ENCODE measurements around the gene GPR158.

Gene GPR158

DNA sequence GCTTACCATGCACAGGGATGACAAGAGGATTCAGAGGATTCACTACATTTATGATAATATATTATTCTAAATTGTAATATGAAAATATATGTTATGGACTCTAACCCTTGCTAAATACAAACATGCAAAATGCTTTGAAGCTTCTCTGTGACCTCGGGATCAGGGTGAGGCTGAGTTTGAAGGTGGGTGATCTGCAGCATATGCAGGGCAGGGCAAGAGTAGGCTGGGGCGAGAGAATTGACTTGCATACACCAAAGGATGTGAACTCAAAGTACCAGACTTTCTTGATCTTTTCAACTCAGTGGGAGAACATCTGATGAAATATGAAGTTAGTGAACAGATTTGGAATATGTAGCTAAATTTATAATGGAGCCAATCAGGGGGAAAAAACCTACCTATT, 57.0 kb downstream of the GPR158 start:
- Histone ChIP-seq H3K9me3 (ENCODE audit: insufficient read depth, low read length) (no peaks in the 10 kb centered on the region), H3F3A (ENCODE audit: insufficient read depth) (no peaks in the 10 kb centered on the region), H3K9ac (ENCODE audit: low read length) (no peak overlapping the region), H3K79me2 (ENCODE audit: insufficient read depth, low read length) (no peaks in the 10 kb centered on the region), H3K27ac (ENCODE audit: low read depth, low read length) (no peak overlapping the region), H3K4me2 (ENCODE audit: low read depth, low read length, poor library complexity, severe bottlenecking) (no peak overlapping the region), H3K27me3 (ENCODE audit: low read length) (no peaks in the 10 kb centered on the region), H3K9me2 (replicated peaks; ENCODE audit: insufficient read depth, low read length) (no peaks in the 10 kb centered on the region), H2AFZ (ENCODE audit: low read depth, low read length, severe bottlenecking) (no peak overlapping the region), H3K36me3 (ENCODE audit: low read length) (no peaks in the 10 kb centered on the region), H4K20me1 (ENCODE audit: low read depth, low read length) (no peaks in the 10 kb centered on the region), H3K4me3 (ENCODE audit: insufficient read depth, low read length, poor library complexity, severe bottlenecking) (no peak overlapping the region)
- TF ChIP-seq, protein P1, sequence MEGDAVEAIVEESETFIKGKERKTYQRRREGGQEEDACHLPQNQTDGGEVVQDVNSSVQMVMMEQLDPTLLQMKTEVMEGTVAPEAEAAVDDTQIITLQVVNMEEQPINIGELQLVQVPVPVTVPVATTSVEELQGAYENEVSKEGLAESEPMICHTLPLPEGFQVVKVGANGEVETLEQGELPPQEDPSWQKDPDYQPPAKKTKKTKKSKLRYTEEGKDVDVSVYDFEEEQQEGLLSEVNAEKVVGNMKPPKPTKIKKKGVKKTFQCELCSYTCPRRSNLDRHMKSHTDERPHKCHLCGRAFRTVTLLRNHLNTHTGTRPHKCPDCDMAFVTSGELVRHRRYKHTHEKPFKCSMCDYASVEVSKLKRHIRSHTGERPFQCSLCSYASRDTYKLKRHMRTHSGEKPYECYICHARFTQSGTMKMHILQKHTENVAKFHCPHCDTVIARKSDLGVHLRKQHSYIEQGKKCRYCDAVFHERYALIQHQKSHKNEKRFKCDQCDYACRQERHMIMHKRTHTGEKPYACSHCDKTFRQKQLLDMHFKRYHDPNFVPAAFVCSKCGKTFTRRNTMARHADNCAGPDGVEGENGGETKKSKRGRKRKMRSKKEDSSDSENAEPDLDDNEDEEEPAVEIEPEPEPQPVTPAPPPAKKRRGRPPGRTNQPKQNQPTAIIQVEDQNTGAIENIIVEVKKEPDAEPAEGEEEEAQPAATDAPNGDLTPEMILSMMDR (IDR thresholded peaks at IDR 0.05; ENCODE audit: insufficient read depth, low read length, poor library complexity, severe bottlenecking): no peak
- no peak for TF ChIP-seq EZH2phosphoT487 (conservative IDR thresholded peaks at IDR 0.05; ENCODE audit: low read length)

GRCh38 chr10:25232204-25232603, 57.4 kb downstream of the GPR158 start:
- Histone ChIP-seq H3K9me3 (ENCODE audit: insufficient read depth, low read length) (no peaks in the 10 kb centered on the region), H3K9ac (ENCODE audit: low read length) (no peak overlapping the region), H3K27me3 (ENCODE audit: low read length) (no peaks in the 10 kb centered on the region), H3F3A (ENCODE audit: insufficient read depth) (no peaks in the 10 kb centered on the region), H3K36me3 (ENCODE audit: low read length) (no peaks in the 10 kb centered on the region), H3K9me2 (replicated peaks; ENCODE audit: insufficient read depth, low read length) (no peaks in the 10 kb centered on the region), H2AFZ (ENCODE audit: low read depth, low read length, severe bottlenecking) (no peak overlapping the region), H3K79me2 (ENCODE audit: insufficient read depth, low read length) (no peaks in the 10 kb centered on the region), H3K4me2 (ENCODE audit: low read depth, low read length, poor library complexity, severe bottlenecking) (no peak overlapping the region), H3K4me3 (ENCODE audit: insufficient read depth, low read length, poor library complexity, severe bottlenecking) (no peak overlapping the region), H3K27ac (ENCODE audit: low read depth, low read length) (no peak overlapping the region), H4K20me1 (ENCODE audit: low read depth, low read length) (no peaks in the 10 kb centered on the region)
- TF ChIP-seq, protein P1 (IDR thresholded peaks at IDR 0.05; ENCODE audit: insufficient read depth, low read length, poor library complexity, severe bottlenecking): no peak
- no peak for TF ChIP-seq EZH2phosphoT487 (conservative IDR thresholded peaks at IDR 0.05; ENCODE audit: low read length)

- no peaks in the 10 kb centered on the region for H4K20me1 ChIP-seq (ENCODE audit: low read depth, low read length)
- no peak overlapping the region for H3K4me2 ChIP-seq (ENCODE audit: low read depth, low read length, poor library complexity, severe bottlenecking)
- H3K9me3 ChIP-seq (ENCODE audit: insufficient read depth, low read length): no peaks in the 10 kb centered on the region
- no peak overlapping the region for H2AFZ ChIP-seq (ENCODE audit: low read depth, low read length, severe bottlenecking)
- H3F3A ChIP-seq (ENCODE audit: insufficient read depth): no peaks in the 10 kb centered on the region
- no peak overlapping the region for H3K27ac ChIP-seq (ENCODE audit: low read depth, low read length)
- no peak overlapping the region for H3K9ac ChIP-seq (ENCODE audit: low read length)
- TF ChIP-seq EZH2phosphoT487 (conservative IDR thresholded peaks at IDR 0.05; ENCODE audit: low read length): no peak
- TF ChIP-seq, protein P1 (IDR thresholded peaks at IDR 0.05; ENCODE audit: insufficient read depth, low read length, poor library complexity, severe bottlenecking): no peak
- no peaks in the 10 kb centered on the region for H3K79me2 ChIP-seq (ENCODE audit: insufficient read depth, low read length)
- no peaks in the 10 kb centered on the region for H3K36me3 ChIP-seq (ENCODE audit: low read length)
- no peaks in the 10 kb centered on the region for H3K9me2 ChIP-seq (replicated peaks; ENCODE audit: insufficient read depth, low read length)
- H3K4me3 ChIP-seq (ENCODE audit: insufficient read depth, low read length, poor library complexity, severe bottlenecking): no peak overlapping the region
- H3K27me3 ChIP-seq (ENCODE audit: low read length): no peaks in the 10 kb centered on the region
These were observed 70.4 kb downstream of the GPR158 start for GRCh38 chr10:25245165-25245564.
